HCT116 (cell line): Measurements from ENCODE around the gene SYNE3. TPM values are rescaled to one million over a fixed set of nuclear protein-coding genes. Genes with fewer than 3 reads are reported as not detected.

ENCODE experiments used
- ATAC-seq: fragments of 200-7000 bp; cut with Tn5 transposase; 2 replicates; pipeline ENCODE4 v1.9.1; 2020; ENCODE audit warnings: mild to moderate bottlenecking, moderate library complexity
- BruUV-seq: library from RNA; stranded (reverse); fragments of 400-500 nt; replicated peaks from 2 replicates; lab custom pipeline; 2021; lab: Mats Ljungman, UMichigan
- CTCF ChIA-PET: fragments of 300-600 bp; sonication (Branson Sonifier 250); formaldehyde crosslinking; loops from one replicate; lab custom pipeline; 2021; ENCODE audit warnings: antibody characterized with exemption; lab: Charles Lee
- POLR2A ChIA-PET: fragments of 300-600, 350-600 bp; sonication (Branson Sonifier 250); formaldehyde crosslinking; loops from one replicate; lab custom pipeline; 2021; ENCODE audit warnings: antibody characterized with exemption; lab: Charles Lee
- RAD21 ChIA-PET, 2 experiments: fragments of 300-600 bp; sonication (Branson Sonifier 250); formaldehyde crosslinking; loops; one replicate each; lab custom pipeline; 2023; ENCODE audit warnings: low total read pairs in 2 of 2; ENCODE audit not compliant: uncharacterized antibody in 2 of 2, unreplicated experiment in 2 of 2, low non-redundant PET in 1 of 2; lab: Charles Lee
- DNase-seq: peaks from one replicate; pipeline ENCODE4 v3.0.0-alpha.2; 2010; ENCODE audit warnings: low read depth, low spot score
- H2AFZ ChIP-seq: fragments of 200-600 bp; shearing (Covaris generic), sonication (generic); 2 replicates; pipeline ENCODE4 v1.6.1; 2017; ENCODE audit warnings: low read depth, mixed run types, mixed read lengths, antibody characterized with exemption, low read length; ENCODE audit not compliant: poor library complexity, severe bottlenecking
- H3K27ac ChIP-seq: 2 replicates; pipeline ENCODE4 v1.5.1; 2012; ENCODE audit warnings: low read depth, low read length
- H3K27me3 ChIP-seq: fragments of 200-600 bp; sonication (generic); 2 replicates; pipeline ENCODE4 v1.6.1; 2016; ENCODE audit warnings: mixed run types, low read length, mixed read lengths; ENCODE audit not compliant: insufficient read depth
- H3K36me3 ChIP-seq, 2 experiments: fragments of 200-500 bp in 1 of 2; fragments of 200-600 bp in 1 of 2; sonication (Bioruptor generic) in 1 of 2; sonication (generic) in 1 of 2; 2 replicates each; pipeline versions ENCODE4 v1.5.1 to v1.6.1; 2014 to 2016; ENCODE audit warnings: low read length in 2 of 2, inconsistent platforms in 1 of 2, mixed read lengths in 1 of 2, mixed run types in 1 of 2; ENCODE audit not compliant: insufficient read depth in 2 of 2, control insufficient read depth in 1 of 2
- H3K4me1 ChIP-seq, 2 experiments: fragments of 200-600 bp in 1 of 2; sonication (generic) in 1 of 2; 2 replicates each; pipeline versions ENCODE4 v1.5.1 to v1.6.1; 2012 to 2017; ENCODE audit warnings: low read length in 2 of 2, inconsistent platforms in 1 of 2, mild to moderate bottlenecking in 1 of 2, mixed read lengths in 1 of 2, mixed run types in 1 of 2, moderate library complexity in 1 of 2; ENCODE audit not compliant: insufficient read depth in 2 of 2, control insufficient read depth in 1 of 2
- H3K4me2 ChIP-seq: fragments of 200-600 bp; sonication (generic); 2 replicates; pipeline ENCODE4 v1.6.1; 2017; ENCODE audit warnings: mixed run types, low read length, mixed read lengths
- H3K4me3 ChIP-seq, 2 experiments: fragments of 200-600 bp in 1 of 2; sonication (generic) in 1 of 2; replicated peaks in 1 of 2; 2 replicates each; pipeline ENCODE4 v1.5.1; 2011 to 2016; ENCODE audit warnings: low read length in 2 of 2, control low read depth in 1 of 2, low read depth in 1 of 2, mild to moderate bottlenecking in 1 of 2, mixed read lengths in 1 of 2, mixed run types in 1 of 2
- H3K79me2 ChIP-seq: fragments of 200-600 bp; sonication (generic); 2 replicates; pipeline ENCODE4 v1.6.1; 2017; ENCODE audit warnings: mild to moderate bottlenecking, mixed run types, low read length, moderate library complexity, mixed read lengths; ENCODE audit not compliant: insufficient read depth
- H3K9ac ChIP-seq: fragments of 200-600 bp; sonication (generic); 2 replicates; pipeline ENCODE4 v1.6.1; 2016; ENCODE audit warnings: low read length, mixed read lengths
- H3K9me2 ChIP-seq: fragments of 200-600 bp; sonication (generic), shearing (Covaris generic); 2 replicates; pipeline ENCODE4 v1.6.1; 2017; ENCODE audit warnings: mixed run types, mild to moderate bottlenecking, moderate library complexity; ENCODE audit not compliant: insufficient read depth
- H3K9me3 ChIP-seq, 2 experiments: fragments of 200-500 bp in 1 of 2; fragments of 200-600 bp in 1 of 2; sonication (Bioruptor generic) in 1 of 2; sonication (generic) in 1 of 2; 2 replicates each; pipeline ENCODE4 v1.6.1; 2014 to 2017; ENCODE audit warnings: low read length in 2 of 2, mixed read lengths in 2 of 2, inconsistent platforms in 1 of 2, low read depth in 1 of 2, mild to moderate bottlenecking in 1 of 2, mixed run types in 1 of 2, moderate library complexity in 1 of 2; ENCODE audit not compliant: control insufficient read depth in 1 of 2, insufficient read depth in 1 of 2
- H4K20me1 ChIP-seq: fragments of 200-600 bp; sonication (generic), shearing (Covaris generic); 2 replicates; pipeline ENCODE4 v1.6.1; 2017; ENCODE audit warnings: mixed run types, mild to moderate bottlenecking, moderate library complexity; ENCODE audit not compliant: insufficient read depth
- CBX3 ChIP-seq: IDR thresholded peaks from 2 replicates; pipeline ENCODE4 v1.6.1; 2012; ENCODE audit warnings: low read depth
- CEBPB ChIP-seq: IDR thresholded peaks from 2 replicates; pipeline ENCODE4 v1.6.1; 2012; ENCODE audit warnings: low read depth
- EGR1 ChIP-seq: IDR thresholded peaks from 2 replicates; pipeline ENCODE4 v1.6.1; 2012; ENCODE audit warnings: low read depth
- ELF1 ChIP-seq: IDR thresholded peaks from 2 replicates; pipeline ENCODE4 v1.6.1; 2012; ENCODE audit warnings: low read depth, borderline replicate concordance
- EZH2 ChIP-seq: fragments of 200-600 bp; sonication (generic); IDR thresholded peaks from 2 replicates; pipeline ENCODE4 v1.6.1; 2017; ENCODE audit warnings: antibody characterized with exemption, mixed run types
- FOSL1 ChIP-seq: IDR thresholded peaks from 2 replicates; pipeline ENCODE4 v1.6.1; 2012; ENCODE audit warnings: low read depth
- POLR2A ChIP-seq: IDR thresholded peaks from 2 replicates; pipeline ENCODE4 v1.7.0; 2011; ENCODE audit warnings: borderline replicate concordance; ENCODE audit not compliant: insufficient read depth, insufficient read length; ENCODE audit errors: extremely low read depth
- RAD21 ChIP-seq: IDR thresholded peaks from 2 replicates; pipeline ENCODE4 v1.6.1; 2012; ENCODE audit warnings: low read depth, mild to moderate bottlenecking
- SIN3A ChIP-seq: IDR thresholded peaks from 2 replicates; pipeline ENCODE4 v1.6.1; 2012; ENCODE audit warnings: low read depth
- SRF ChIP-seq: IDR thresholded peaks from 2 replicates; pipeline ENCODE4 v1.6.1; 2012; ENCODE audit warnings: low read depth
- TCF7L2 ChIP-seq: IDR thresholded peaks from 2 replicates; pipeline ENCODE4 v1.7.0; 2011; ENCODE audit warnings: borderline replicate concordance, inconsistent platforms; ENCODE audit not compliant: insufficient read depth, insufficient read length; ENCODE audit errors: extremely low read depth
- YY1 ChIP-seq: IDR thresholded peaks from 2 replicates; pipeline ENCODE4 v1.6.1; 2011; ENCODE audit warnings: low read length, low read depth, moderate library complexity, mild to moderate bottlenecking; ENCODE audit not compliant: insufficient replicate concordance; ENCODE audit errors: extremely low read depth
- ZNF274 ChIP-seq: fragments of 200-500 bp; sonication (Bioruptor generic); IDR thresholded peaks from 2 replicates; pipeline ENCODE4 v1.6.1; 2014; ENCODE audit warnings: mild to moderate bottlenecking, low read depth, low read length, inconsistent platforms
- intact Hi-C: fragments of 100-400 bp; cut with micrococcal nuclease; formaldehyde crosslinking; loops from 2 replicates; pipeline ENCODE4 v1.10.0; 2022
- total RNA-seq: library from RNA; stranded (reverse); gene quantifications from one replicate; pipeline ENCODE4 v1.2.1, GENCODE V29; 2021; ENCODE audit not compliant: unreplicated experiment
- TF ChIP-seq, protein P1 (sequence below): IDR thresholded peaks from 2 replicates; pipeline ENCODE4 v1.6.1; 2012
- TF ChIP-seq, protein P2 (sequence below): IDR thresholded peaks from 2 replicates; pipeline ENCODE4 v1.6.1; 2012; ENCODE audit warnings: low read depth
- TF ChIP-seq, protein P3 (sequence below), 3 experiments: fragments of 200-600 bp in 1 of 3; sonication (generic) in 1 of 3; IDR thresholded peaks in 2 of 3; conservative IDR thresholded peaks in 1 of 3; 2 replicates each; pipeline ENCODE4 v1.5.1; 2012 to 2017; ENCODE audit warnings: low read depth in 2 of 3, low read length in 2 of 3, antibody characterized with exemption in 1 of 3, borderline replicate concordance in 1 of 3, control low read depth in 1 of 3, mild to moderate bottlenecking in 1 of 3, mixed read lengths in 1 of 3, mixed run types in 1 of 3, moderate library complexity in 1 of 3; ENCODE audit not compliant: insufficient read depth in 1 of 3
- TF ChIP-seq, protein P4 (sequence below): IDR thresholded peaks from 2 replicates; pipeline ENCODE4 v1.6.1; 2012

SYNE3 gene
- total RNA-seq, 1 experiment from 2014 or later: 3.6 TPM

DNA sequence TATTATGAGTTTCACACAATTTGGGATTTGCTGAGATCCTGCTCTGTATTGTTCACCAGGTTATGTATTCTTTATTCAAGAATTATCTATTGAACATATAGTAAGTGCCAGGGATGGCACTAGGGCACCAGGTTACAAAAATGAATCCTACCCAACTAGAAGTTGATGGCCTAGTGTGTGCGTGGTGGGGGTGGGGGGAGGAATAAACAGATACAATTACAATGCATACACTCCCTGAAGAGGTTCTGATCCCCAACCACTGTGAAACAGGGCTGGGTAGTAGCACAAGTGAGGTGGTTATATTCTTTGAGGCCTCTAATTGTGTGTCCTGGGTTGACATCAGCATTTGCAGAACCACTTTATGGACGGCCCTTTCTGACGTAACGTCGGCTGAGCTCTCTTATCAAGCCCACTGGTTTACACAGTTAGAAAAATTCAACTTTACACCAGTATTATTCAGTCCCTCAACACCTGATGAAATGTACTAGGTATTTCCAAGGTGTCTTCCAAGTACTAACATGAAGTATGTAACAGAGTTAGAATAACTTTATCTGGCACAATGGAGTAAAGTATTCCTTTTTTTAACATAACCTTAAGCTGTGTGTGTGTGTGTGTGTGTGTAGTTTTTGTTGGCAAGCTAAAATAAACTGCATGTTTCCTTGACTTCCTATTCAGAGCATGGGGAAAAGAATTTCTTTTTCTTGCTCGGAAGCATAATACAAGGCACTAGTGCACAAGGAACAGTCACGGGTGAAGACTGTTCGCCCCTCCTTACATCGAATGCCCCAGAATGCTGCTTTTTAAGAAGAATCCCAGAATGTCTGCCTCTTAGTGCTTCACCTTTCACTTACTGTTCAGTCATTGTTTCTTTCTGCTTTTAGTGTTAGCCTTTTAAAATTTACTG lies 10.3 kb upstream of the SYNE3 start:
- Histone ChIP-seq H3K27me3 (no peaks in the 10 kb centered on the region), H3K27ac (no peak overlapping the region), H3K4me3 (no peak overlapping the region), H3K9me3 (no peaks in the 10 kb centered on the region), H3K79me2 (peaks cover 29% of the 10 kb centered on the region), H3K9ac (no peak overlapping the region), H3K4me2 (no peak overlapping the region), H2AFZ (no peak overlapping the region), H3K9me2 (no peaks in the 10 kb centered on the region), H3K36me3 (no peaks in the 10 kb centered on the region; a peak in 1 of 4 replicates), H4K20me1 (peaks cover 6% of the 10 kb centered on the region; the same call in 1 of the 2 replicates), H3K4me1 (peaks cover 27 to 69% of the 10 kb centered on the region in 2 experiments)
- ATAC-seq: no peak
- BruUV-seq: no TSS peak
- CTCF ChIA-PET: interaction anchor here (0.7 to 2.9 kb wide), 16 partner anchors 9 to 99 kb away, joined by 3 to 32 read pairs (median 5); partner anchors contain the start of gene SYNE3
- no peak for DNase-seq
- intact Hi-C loops: loop anchor here (1.0 kb wide), 1 partner anchor 84 kb away; no protein-coding TSS in a partner anchor
- RAD21 ChIA-PET: interaction anchor here (1.0 to 1.5 kb wide), 2 partner anchors 84 kb away, joined by 4 to 6 read pairs; no protein-coding TSS in a partner anchor
- no peak for TF ChIP-seq TCF7L2
- TF ChIP-seq, protein P1, sequence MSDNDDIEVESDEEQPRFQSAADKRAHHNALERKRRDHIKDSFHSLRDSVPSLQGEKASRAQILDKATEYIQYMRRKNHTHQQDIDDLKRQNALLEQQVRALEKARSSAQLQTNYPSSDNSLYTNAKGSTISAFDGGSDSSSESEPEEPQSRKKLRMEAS: no peak
- TF ChIP-seq POLR2A: no peak
- TF ChIP-seq, protein P2, sequence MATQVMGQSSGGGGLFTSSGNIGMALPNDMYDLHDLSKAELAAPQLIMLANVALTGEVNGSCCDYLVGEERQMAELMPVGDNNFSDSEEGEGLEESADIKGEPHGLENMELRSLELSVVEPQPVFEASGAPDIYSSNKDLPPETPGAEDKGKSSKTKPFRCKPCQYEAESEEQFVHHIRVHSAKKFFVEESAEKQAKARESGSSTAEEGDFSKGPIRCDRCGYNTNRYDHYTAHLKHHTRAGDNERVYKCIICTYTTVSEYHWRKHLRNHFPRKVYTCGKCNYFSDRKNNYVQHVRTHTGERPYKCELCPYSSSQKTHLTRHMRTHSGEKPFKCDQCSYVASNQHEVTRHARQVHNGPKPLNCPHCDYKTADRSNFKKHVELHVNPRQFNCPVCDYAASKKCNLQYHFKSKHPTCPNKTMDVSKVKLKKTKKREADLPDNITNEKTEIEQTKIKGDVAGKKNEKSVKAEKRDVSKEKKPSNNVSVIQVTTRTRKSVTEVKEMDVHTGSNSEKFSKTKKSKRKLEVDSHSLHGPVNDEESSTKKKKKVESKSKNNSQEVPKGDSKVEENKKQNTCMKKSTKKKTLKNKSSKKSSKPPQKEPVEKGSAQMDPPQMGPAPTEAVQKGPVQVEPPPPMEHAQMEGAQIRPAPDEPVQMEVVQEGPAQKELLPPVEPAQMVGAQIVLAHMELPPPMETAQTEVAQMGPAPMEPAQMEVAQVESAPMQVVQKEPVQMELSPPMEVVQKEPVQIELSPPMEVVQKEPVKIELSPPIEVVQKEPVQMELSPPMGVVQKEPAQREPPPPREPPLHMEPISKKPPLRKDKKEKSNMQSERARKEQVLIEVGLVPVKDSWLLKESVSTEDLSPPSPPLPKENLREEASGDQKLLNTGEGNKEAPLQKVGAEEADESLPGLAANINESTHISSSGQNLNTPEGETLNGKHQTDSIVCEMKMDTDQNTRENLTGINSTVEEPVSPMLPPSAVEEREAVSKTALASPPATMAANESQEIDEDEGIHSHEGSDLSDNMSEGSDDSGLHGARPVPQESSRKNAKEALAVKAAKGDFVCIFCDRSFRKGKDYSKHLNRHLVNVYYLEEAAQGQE: no peak
- TF ChIP-seq, protein P3, sequence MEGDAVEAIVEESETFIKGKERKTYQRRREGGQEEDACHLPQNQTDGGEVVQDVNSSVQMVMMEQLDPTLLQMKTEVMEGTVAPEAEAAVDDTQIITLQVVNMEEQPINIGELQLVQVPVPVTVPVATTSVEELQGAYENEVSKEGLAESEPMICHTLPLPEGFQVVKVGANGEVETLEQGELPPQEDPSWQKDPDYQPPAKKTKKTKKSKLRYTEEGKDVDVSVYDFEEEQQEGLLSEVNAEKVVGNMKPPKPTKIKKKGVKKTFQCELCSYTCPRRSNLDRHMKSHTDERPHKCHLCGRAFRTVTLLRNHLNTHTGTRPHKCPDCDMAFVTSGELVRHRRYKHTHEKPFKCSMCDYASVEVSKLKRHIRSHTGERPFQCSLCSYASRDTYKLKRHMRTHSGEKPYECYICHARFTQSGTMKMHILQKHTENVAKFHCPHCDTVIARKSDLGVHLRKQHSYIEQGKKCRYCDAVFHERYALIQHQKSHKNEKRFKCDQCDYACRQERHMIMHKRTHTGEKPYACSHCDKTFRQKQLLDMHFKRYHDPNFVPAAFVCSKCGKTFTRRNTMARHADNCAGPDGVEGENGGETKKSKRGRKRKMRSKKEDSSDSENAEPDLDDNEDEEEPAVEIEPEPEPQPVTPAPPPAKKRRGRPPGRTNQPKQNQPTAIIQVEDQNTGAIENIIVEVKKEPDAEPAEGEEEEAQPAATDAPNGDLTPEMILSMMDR (IDR thresholded peaks at IDR 0.05 in 2 of 3, conservative IDR thresholded peaks at IDR 0.05 in 1 of 3; ENCODE audit: borderline replicate concordance in 1 of 3, insufficient read depth in 1 of 3, low read depth in 2 of 3, low read length in 2 of 3): no peak
- TF ChIP-seq ELF1: no peak
- no peak for TF ChIP-seq CBX3
- TF ChIP-seq EZH2: no peak
- TF ChIP-seq SIN3A: no peak
- TF ChIP-seq, protein P4, sequence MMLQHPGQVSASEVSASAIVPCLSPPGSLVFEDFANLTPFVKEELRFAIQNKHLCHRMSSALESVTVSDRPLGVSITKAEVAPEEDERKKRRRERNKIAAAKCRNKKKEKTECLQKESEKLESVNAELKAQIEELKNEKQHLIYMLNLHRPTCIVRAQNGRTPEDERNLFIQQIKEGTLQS: no peak
- no peak for TF ChIP-seq SRF
- no peak for TF ChIP-seq YY1
- no peak for TF ChIP-seq CEBPB
- TF ChIP-seq FOSL1: no peak
- TF ChIP-seq ZNF274: no peak
- TF ChIP-seq EGR1: no peak
- no peak for TF ChIP-seq RAD21
- TF ChIP-seq, all 23 proteins: peak for 0
- POLR2A ChIA-PET: interaction anchor here (1.0 kb wide), 1 partner anchor 26 kb away, joined by 3 read pairs; no protein-coding TSS in a partner anchor
